Left lung (tissue), 10 donors: ENCODE results near the gene TAS1R3. TPM values are rescaled to one million over a fixed set of nuclear protein-coding genes. Genes with fewer than 3 reads are reported as not detected.

ENCODE experiments used
- ATAC-seq: fragments of 200-7000 bp; cut with Tn5 transposase; one replicate; pipeline ENCODE4 v1.9.1; 2020; ENCODE audit warnings: moderate library complexity
- DNase-seq, 4 donors: peaks; one replicate each; pipeline ENCODE4 v3.0.0-alpha.2; 2013 to 2020
- H3K27ac ChIP-seq, 2 donors: fragments of 200-600 bp; sonication (generic) in 1 of 2; one replicate each; pipeline versions ENCODE4 v1.5.0 to v1.8.0; 2020 to 2021
- H3K27me3 ChIP-seq, 2 donors: fragments of 200-600 bp; sonication (generic) in 1 of 2; one replicate each; pipeline versions ENCODE4 v1.5.0 to v1.8.0; 2020 to 2021
- H3K36me3 ChIP-seq, 2 donors: fragments of 200-600 bp; sonication (generic) in 1 of 2; one replicate each; pipeline versions ENCODE4 v1.5.0 to v1.8.0; 2020 to 2021
- H3K4me1 ChIP-seq, 2 donors: fragments of 200-600 bp; one replicate each; pipeline ENCODE4 v1.8.0; 2021
- H3K4me3 ChIP-seq, 2 donors: fragments of 200-600 bp; sonication (generic) in 1 of 2; one replicate each; pipeline versions ENCODE4 v1.5.0 to v1.8.0; 2020 to 2021; ENCODE audit warnings: mild to moderate bottlenecking in 1 of 2
- H3K9me3 ChIP-seq, 2 donors: fragments of 200-600 bp; sonication (generic) in 1 of 2; one replicate each; pipeline versions ENCODE4 v1.5.0 to v1.8.0; 2020 to 2021
- CTCF ChIP-seq, 2 donors: fragments of 200-600 bp; sonication (generic) in 1 of 2; IDR thresholded peaks; one replicate each; pipeline versions ENCODE4 v1.5.0 to v1.8.0; 2021; ENCODE audit warnings: antibody characterized with exemption in 2 of 2
- intact Hi-C, 2 donors: fragments of 100-400 bp; cut with DNase I; formaldehyde crosslinking; loops; one replicate each; pipeline versions ENCODE4 v1.11.2 to v1.14.2; 2022
- polyA plus RNA-seq, 6 donors: library from polyadenylated mRNA; unstranded; fragments of 120-200 nt; gene quantifications; one replicate each; pipeline ENCODE4 v1.2.1, GENCODE V29; 2013; ENCODE audit not compliant: insufficient read length in 6 of 6
- total RNA-seq, 2 donors: library from RNA; stranded (reverse); fragmentation: NEBNext Ultra II Directional; extraction: Animal tissue kit (Norgen Biotek cat#: 25700); gene quantifications; one replicate each; pipeline ENCODE4 v1.2.1, GENCODE V29; 2021
- donor health status: DM: no; HTN: yes; CAD: no.
- donor health status: DM: no; HTN: no; CAD: no.

The TAS1R3 gene
- total and polyA plus RNA-seq, 8 donors = 0.20 to 0.75 (median 0.34) TPM

DNA sequence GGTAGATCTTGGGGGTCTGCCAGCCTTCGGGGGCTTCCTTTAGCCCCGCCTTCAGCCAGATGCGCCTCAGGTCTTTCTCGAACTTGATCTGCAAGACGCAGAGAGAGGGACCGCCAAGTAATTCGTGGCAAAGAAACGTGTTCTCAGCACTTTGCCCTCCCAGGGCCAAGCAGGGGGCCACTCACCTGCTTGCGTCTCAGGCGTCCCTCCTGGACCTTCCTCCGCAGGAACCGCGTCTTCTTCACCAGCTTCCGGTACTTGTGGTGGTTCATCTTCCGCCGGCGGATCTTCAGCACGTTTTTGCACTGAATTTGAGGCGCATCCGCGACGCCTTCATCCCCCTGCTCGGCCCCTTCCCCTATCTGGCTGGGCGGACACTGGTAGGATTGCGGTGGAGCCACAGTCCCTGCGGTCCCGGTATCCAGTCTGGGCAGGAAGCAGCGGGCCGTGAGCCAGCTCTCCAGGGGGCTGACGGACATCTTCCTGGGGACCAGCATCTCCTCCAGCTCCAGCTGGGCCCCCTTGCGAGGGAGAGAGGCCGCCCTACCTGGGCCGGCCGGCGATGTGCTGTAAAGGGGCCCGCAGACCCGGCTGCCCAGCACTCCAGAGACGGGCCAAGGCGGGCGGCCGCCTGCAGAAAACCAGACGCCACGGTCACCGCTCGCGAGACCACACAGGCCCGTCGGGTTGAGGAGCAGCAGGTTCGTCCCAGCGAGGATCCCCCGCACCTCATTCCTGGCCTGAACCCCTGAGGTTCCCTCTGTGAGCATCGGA lies 42.9 kb downstream of the TAS1R3 start:
- H3K27me3 ChIP-seq = no peaks in the 10 kb centered on the region
- peaks cover 0 to 14% of the 10 kb centered on the region in 2 donors for H3K36me3 ChIP-seq
- H3K4me1 ChIP-seq = peaks cover 18 to 46% of the 10 kb centered on the region in 2 donors
- no peaks in the 10 kb centered on the region for H3K9me3 ChIP-seq
- no peak for TF ChIP-seq CTCF (IDR thresholded peaks at IDR 0.05)
- intact Hi-C loops = no loop called here
- ATAC-seq (no peak), DNase-seq (peak in 1 of 4 donors; percentile 76)
- H3K27ac ChIP-seq = peak overlapping the region in 1 of 2 donors; percentile 93
- peak overlapping the region; percentile 80 to 96 for H3K4me3 ChIP-seq

- no peak for DNase-seq
- no peaks in the 10 kb centered on the region for H3K9me3 ChIP-seq
- H3K27ac ChIP-seq = peak overlapping the region; percentile 93 to 94
- H3K4me1 ChIP-seq = peaks cover 18 to 46% of the 10 kb centered on the region in 2 donors
- H3K4me3 ChIP-seq = peak overlapping the region; percentile 80 to 96
- ATAC-seq = peak; percentile 0
- intact Hi-C loops = no loop called here
- H3K27me3 ChIP-seq = no peaks in the 10 kb centered on the region
- no peak for TF ChIP-seq CTCF (IDR thresholded peaks at IDR 0.05)
- H3K36me3 ChIP-seq = peaks cover 0 to 14% of the 10 kb centered on the region in 2 donors
Measured at GRCh38 chr1:1374589-1374928, 43.5 kb downstream of the TAS1R3 start.

GRCh38 chr1:1374929-1375662 lies 44.0 kb downstream of the TAS1R3 start, which contains the start of gene AURKAIP1:
Gene AURKAIP1 (minus strand): TSS chr1:1375207. CDS start chr1:1374756, 451 bp downstream.
- DNase-seq (peak; percentile 98 to 100 (median 99)), ATAC-seq (peak; percentile 95)
- Histone ChIP-seq H3K9me3 (no peaks in the 10 kb centered on the region), H3K4me1 (peaks cover 18 to 46% of the 10 kb centered on the region in 2 donors), H3K36me3 (peaks cover 0 to 14% of the 10 kb centered on the region in 2 donors), H3K4me3 (peak within 1 kb of the TSS; percentile 80 to 96), H3K27ac (peak within 1 kb of the TSS; percentile 93 to 94), H3K27me3 (no peaks in the 10 kb centered on the region)
- intact Hi-C loops = no loop called here
- no peak for TF ChIP-seq CTCF (IDR thresholded peaks at IDR 0.05)

DNA sequence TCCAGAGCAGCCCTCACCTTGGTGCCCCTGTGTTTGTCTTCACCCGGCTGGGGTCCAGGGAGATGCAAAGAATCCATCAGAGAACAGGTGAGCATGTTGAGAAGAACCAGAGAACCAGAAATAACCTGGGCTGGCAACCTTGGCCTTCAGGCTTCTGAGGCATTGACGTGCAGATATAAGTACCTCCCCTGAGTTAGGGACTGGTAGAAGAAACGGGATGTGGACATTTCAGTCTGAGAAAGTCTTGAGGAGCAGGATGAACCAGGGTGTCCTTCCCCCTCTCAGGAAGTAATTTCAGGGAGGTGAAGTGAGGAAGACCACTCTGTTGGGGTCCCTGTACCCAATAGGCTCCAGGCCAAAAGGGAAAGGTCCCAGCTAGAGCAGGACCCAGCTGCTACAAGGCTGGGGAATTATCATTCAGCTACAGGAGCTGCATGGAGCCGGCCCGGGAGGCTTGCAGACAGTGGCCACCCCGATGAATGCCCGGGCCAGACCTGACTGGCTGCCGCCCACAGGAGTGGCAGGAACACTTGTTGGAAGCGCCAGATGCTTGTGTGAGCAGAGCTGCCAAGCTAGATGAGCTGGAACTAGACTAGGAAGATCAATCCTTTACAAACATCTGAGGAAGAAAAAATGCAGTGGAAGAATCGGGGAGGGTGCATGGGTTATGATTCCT lies 45.6 kb downstream of the TAS1R3 start:
- Histone ChIP-seq H3K27ac (no peak overlapping the region), H3K27me3 (no peaks in the 10 kb centered on the region), H3K36me3 (peaks cover 0 to 29% of the 10 kb centered on the region in 2 donors), H3K4me3 (peak overlapping the region in 1 of 2 donors; percentile 80), H3K4me1 (peaks cover 16 to 36% of the 10 kb centered on the region in 2 donors), H3K9me3 (no peaks in the 10 kb centered on the region)
- DNase-seq = peak in 1 of 4 donors; percentile 44
- intact Hi-C loops = no loop called here
- TF ChIP-seq CTCF (IDR thresholded peaks at IDR 0.05) = no peak
- ATAC-seq = no peak
